Fibroblast of the aortic adventitia (primary cell): ENCODE data around the gene S100G. TPM values are rescaled to one million over a fixed set of nuclear protein-coding genes. Genes with fewer than 3 reads are reported as not detected.

ENCODE experiments used
- DNase-seq: peaks from one replicate; pipeline ENCODE4 v3.0.0-alpha.2; 2010; ENCODE audit warnings: low read depth
- H3K4me3 ChIP-seq: 2 replicates; pipeline ENCODE4 v1.5.1; 2011; ENCODE audit warnings: low read depth, mild to moderate bottlenecking, control low read depth, low read length, moderate library complexity
- small RNA-seq: library from RNA; depleted of rRNA; stranded (forward); fragments of <200 nt; gene quantifications from one replicate; pipeline ENCODE3, GENCODE V24; 2012
- total RNA-seq: library from RNA; depleted of rRNA; stranded (reverse); fragments of >200 nt; gene quantifications from 2 replicates; pipeline ENCODE4 v1.2.3, GENCODE V29; 2012; ENCODE audit warnings: low replicate concordance
- TF ChIP-seq, protein P1 (sequence below): IDR thresholded peaks from 2 replicates; pipeline ENCODE4 v1.5.1; 2011; ENCODE audit warnings: mild to moderate bottlenecking, low read length, control low read depth, inconsistent platforms; ENCODE audit not compliant: insufficient read depth

The S100G gene
- total RNA-seq, 1 donor: not detected

- no peak overlapping the region for H3K4me3 ChIP-seq
- no peak for DNase-seq
- TF ChIP-seq, protein P1, sequence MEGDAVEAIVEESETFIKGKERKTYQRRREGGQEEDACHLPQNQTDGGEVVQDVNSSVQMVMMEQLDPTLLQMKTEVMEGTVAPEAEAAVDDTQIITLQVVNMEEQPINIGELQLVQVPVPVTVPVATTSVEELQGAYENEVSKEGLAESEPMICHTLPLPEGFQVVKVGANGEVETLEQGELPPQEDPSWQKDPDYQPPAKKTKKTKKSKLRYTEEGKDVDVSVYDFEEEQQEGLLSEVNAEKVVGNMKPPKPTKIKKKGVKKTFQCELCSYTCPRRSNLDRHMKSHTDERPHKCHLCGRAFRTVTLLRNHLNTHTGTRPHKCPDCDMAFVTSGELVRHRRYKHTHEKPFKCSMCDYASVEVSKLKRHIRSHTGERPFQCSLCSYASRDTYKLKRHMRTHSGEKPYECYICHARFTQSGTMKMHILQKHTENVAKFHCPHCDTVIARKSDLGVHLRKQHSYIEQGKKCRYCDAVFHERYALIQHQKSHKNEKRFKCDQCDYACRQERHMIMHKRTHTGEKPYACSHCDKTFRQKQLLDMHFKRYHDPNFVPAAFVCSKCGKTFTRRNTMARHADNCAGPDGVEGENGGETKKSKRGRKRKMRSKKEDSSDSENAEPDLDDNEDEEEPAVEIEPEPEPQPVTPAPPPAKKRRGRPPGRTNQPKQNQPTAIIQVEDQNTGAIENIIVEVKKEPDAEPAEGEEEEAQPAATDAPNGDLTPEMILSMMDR: no peak
These were observed 50.8 kb downstream of the S100G start for GRCh38 chrX:16700734-16701133.

DNA sequence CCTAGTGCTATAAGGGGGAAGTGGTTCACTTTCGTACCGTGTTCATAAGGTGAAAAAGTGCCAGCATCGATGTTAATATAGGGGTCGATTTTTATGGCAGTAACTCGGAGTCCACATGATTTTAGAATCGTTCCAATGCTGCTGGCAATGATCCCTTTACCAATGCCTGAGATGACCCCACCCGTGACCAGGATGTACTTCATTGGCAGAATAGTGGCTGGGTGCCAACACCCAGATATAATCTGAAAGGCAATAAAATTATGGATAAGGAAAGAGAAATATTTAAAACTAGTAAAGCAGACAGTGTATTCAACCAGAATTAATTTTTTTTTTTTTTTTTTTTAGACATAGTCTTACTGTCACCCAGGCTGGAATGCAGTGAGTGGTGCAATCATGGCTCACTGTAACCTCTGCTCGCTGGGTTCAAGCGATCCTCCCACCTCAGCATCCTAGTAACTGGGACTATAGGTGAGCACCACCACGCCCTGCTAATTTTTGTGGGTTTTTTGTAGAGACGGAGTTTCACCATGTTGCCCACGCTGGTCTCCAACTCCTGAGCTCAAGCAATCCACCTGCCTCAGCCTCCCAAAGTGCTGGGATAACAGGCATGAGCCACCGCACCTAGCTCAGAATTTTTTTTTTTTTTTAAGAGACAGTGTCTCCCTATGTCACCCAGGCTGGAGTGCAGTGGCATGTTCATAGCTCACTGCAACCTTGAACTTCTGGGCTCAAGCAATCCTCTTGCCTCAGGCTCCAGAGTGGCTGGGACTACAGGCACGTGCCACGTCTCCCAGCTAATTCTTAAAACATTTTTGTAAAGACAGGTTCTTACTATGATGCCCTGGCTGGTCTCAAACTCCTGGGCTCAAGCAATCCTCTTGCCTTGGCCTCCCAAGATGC lies 53.0 kb downstream of the S100G start:
- no peak overlapping the region for H3K4me3 ChIP-seq
- TF ChIP-seq, protein P1: no peak
- no peak for DNase-seq

Small RNA genes lying within 50 kb of the gene (small RNA-seq; reads per million reads assigned to genes)
- gene MIR548AM: not detected

Other genes with a start within 250 kb of the S100G start
- gene CTPS2, start 62.5 kb downstream of the S100G start, total RNA-seq: 6.2 and 12.0 TPM in 2 replicates
- gene SYAP1, start 69.5 kb downstream of the S100G start, total RNA-seq: 15.9 and 39.9 TPM in 2 replicates
- 6.3 and 13.9 TPM in 2 replicates for gene TXLNG, start 136.3 kb downstream of the S100G start, total RNA-seq
- 120 and 172 TPM in 2 replicates for gene RBBP7, start 220.2 kb downstream of the S100G start, total RNA-seq